Kidney (tissue), 14 donors: ENCODE measurements around the gene CEP85L. TPM values are rescaled to one million over a fixed set of nuclear protein-coding genes. Genes with fewer than 3 reads are reported as not detected.

Source experiments
- DNase-seq, 5 donors: peaks; one replicate each; pipeline ENCODE4 v3.0.0-alpha.2; 2013 to 2020
- FAIRE-seq: peaks from 2 replicates; lab custom pipeline; 2012; peaks lifted over from hg19 to GRCh38; lab: Jason Lieb, UNC
- H3K27ac ChIP-seq, 2 donors: one replicate each; pipeline ENCODE4 v1.7.0; 2013; ENCODE audit warnings: low read depth in 2 of 2, low read length in 2 of 2, inconsistent platforms in 1 of 2
- H3K27me3 ChIP-seq: one replicate; pipeline ENCODE4 v1.7.1; 2013; ENCODE audit warnings: low read length, inconsistent platforms; ENCODE audit not compliant: control insufficient read depth, insufficient read depth
- H3K36me3 ChIP-seq, 3 donors: one replicate each; pipeline versions ENCODE4 v1.7.0 to v1.7.1; 2013; ENCODE audit warnings: low read length in 3 of 3, control low read depth in 1 of 3, inconsistent platforms in 1 of 3; ENCODE audit not compliant: insufficient read depth in 3 of 3, control insufficient read depth in 2 of 3
- H3K4me1 ChIP-seq, 3 donors: one replicate each; pipeline versions ENCODE4 v1.7.0 to v1.7.1; 2013; ENCODE audit warnings: low read length in 3 of 3, inconsistent platforms in 1 of 3, low read depth in 1 of 3; ENCODE audit not compliant: control insufficient read depth in 2 of 3, insufficient read depth in 2 of 3
- H3K4me3 ChIP-seq, 3 donors: one replicate each; pipeline versions ENCODE4 v1.7.0 to v1.8.1; 2013; ENCODE audit warnings: low read length in 3 of 3, control low read depth in 1 of 3, inconsistent platforms in 1 of 3
- H3K9ac ChIP-seq, 3 donors: one replicate each; pipeline versions ENCODE4 v1.7.0 to v1.7.1; 2013; ENCODE audit warnings: low read length in 3 of 3, control low read depth in 1 of 3, inconsistent platforms in 1 of 3
- H3K9me3 ChIP-seq, 3 donors: one replicate each; pipeline versions ENCODE4 v1.7.0 to v1.7.1; 2013; ENCODE audit warnings: low read length in 3 of 3, control low read depth in 1 of 3, inconsistent platforms in 1 of 3; ENCODE audit not compliant: control insufficient read depth in 2 of 3, insufficient read depth in 1 of 3
- CTCF ChIP-seq: IDR thresholded peaks from 3 replicates; pipeline ENCODE4 v1.5.1; 2012; ENCODE audit warnings: mild to moderate bottlenecking, moderate library complexity, borderline replicate concordance; ENCODE audit not compliant: insufficient read depth; ENCODE audit errors: extremely low read depth
- intact Hi-C: fragments of 100-400 bp; cut with DNase I; formaldehyde crosslinking; loops from one replicate; pipeline ENCODE4 v1.11.1; 2022
- polyA plus RNA-seq: library from polyadenylated mRNA; stranded (reverse); fragments of 350-450 nt; fragmentation: Illumina TruSeq; extraction: RNeasy Lipid Tissue Mini Kit (QIAGEN cat#74804); gene quantifications from one replicate; pipeline ENCODE4 v1.2.3, GENCODE V29; 2014; ENCODE audit warnings: low read depth, low replicate concordance; ENCODE audit not compliant: insufficient read depth
- total RNA-seq: library from RNA; stranded (reverse); fragmentation: NEBNext Ultra II Directional; extraction: Animal tissue kit (Norgen Biotek cat#: 25700); gene quantifications from one replicate; pipeline ENCODE4 v1.2.1, GENCODE V29; 2021
- donor health status: control.
- donor health status: control.
- donor health status: control.
- donor health status: control.
- donor health status: control.
- donor health status: DM: yes; HTN: yes; CAD: no.
- donor health status: Normal renal cell carcinoma (clear cell type).

CEP85L gene
- total and polyA plus RNA-seq, 2 donors from 2014 or later, result 0.84 to 12.9 TPM

GRCh38 chr6:118639054-118639964, 12.1 kb downstream of the CEP85L start:
- Histone ChIP-seq H3K36me3 (no peaks in the 10 kb centered on the region), H3K27ac (no peak overlapping the region), H3K9me3 (no peaks in the 10 kb centered on the region), H3K27me3 (no peaks in the 10 kb centered on the region), H3K9ac (no peak overlapping the region), H3K4me3 (no peak overlapping the region), H3K4me1 (peaks cover 0 to 2% (median 0%) of the 10 kb centered on the region in 3 donors)
- intact Hi-C loops, result no loop called here
- TF ChIP-seq CTCF, result no peak
- FAIRE-seq (no peak), DNase-seq (no peak)

GRCh38 chr6:118638288-118638687, 13.1 kb downstream of the CEP85L start:
- intact Hi-C loops, result no loop called here
- H3K4me1 ChIP-seq, result peaks cover 0 to 2% (median 0%) of the 10 kb centered on the region in 3 donors
- no peak for FAIRE-seq

GRCh38 chr6:118635909-118636735, 15.3 kb downstream of the CEP85L start:
- no peak for DNase-seq
- Histone ChIP-seq H3K4me3 (no peak overlapping the region), H3K27ac (no peak overlapping the region), H3K36me3 (no peaks in the 10 kb centered on the region), H3K4me1 (peaks cover 0 to 2% (median 0%) of the 10 kb centered on the region in 3 donors), H3K9ac (no peak overlapping the region), H3K9me3 (no peaks in the 10 kb centered on the region), H3K27me3 (no peaks in the 10 kb centered on the region)
- no peak for FAIRE-seq
- intact Hi-C loops, result no loop called here
- no peak for TF ChIP-seq CTCF

More at GRCh38 chr6:118638288-118638687, 13.1 kb downstream of the CEP85L start:
- Histone ChIP-seq H3K36me3 (no peaks in the 10 kb centered on the region), H3K27me3 (no peaks in the 10 kb centered on the region), H3K27ac (no peak overlapping the region), H3K9ac (no peak overlapping the region), H3K4me3 (no peak overlapping the region), H3K9me3 (no peaks in the 10 kb centered on the region)
- no peak for TF ChIP-seq CTCF
- DNase-seq, result no peak
